Activated naive CD8-positive, alpha-beta T cell treated with anti-CD3 and anti-CD28 coated beads, Interleukin-2, amount 50 U/mL, for 24 hours (primary cell): ENCODE data around the gene PLP2.

ENCODE experiments used
- ATAC-seq: fragments of 150-1000 bp; cut with Tn5 transposase; one replicate; pipeline ENCODE4 v1.10.0; 2021
- DNase-seq: peaks from one replicate; pipeline ENCODE4 v3.0.0; 2021
- H3K27ac Mint-ChIP-seq: one replicate; pipeline ENCODE4 v1.8.0; 2021; ENCODE audit warnings: mild to moderate bottlenecking, mixed read lengths
- H3K27me3 Mint-ChIP-seq: one replicate; pipeline ENCODE4 v1.8.0; 2021; ENCODE audit warnings: mixed read lengths
- H3K36me3 Mint-ChIP-seq: one replicate; pipeline ENCODE4 v1.8.0; 2021; ENCODE audit warnings: low read depth, mixed read lengths
- H3K4me1 Mint-ChIP-seq: one replicate; pipeline ENCODE4 v1.8.0; 2021; ENCODE audit warnings: mixed read lengths
- H3K4me3 Mint-ChIP-seq: one replicate; pipeline ENCODE4 v1.8.0; 2021; ENCODE audit warnings: mild to moderate bottlenecking, moderate library complexity, mixed read lengths
- H3K9me3 Mint-ChIP-seq: one replicate; pipeline ENCODE4 v1.8.0; 2021; ENCODE audit warnings: mixed read lengths

Gene PLP2

GRCh38 chrX:49204017-49204416 lies 32.3 kb downstream of the PLP2 start:
- no peak overlapping the region for H3K27ac Mint-ChIP-seq
- no peaks in the 10 kb centered on the region for H3K36me3 Mint-ChIP-seq
- H3K4me3 Mint-ChIP-seq: no peak overlapping the region
- ATAC-seq (no peak), DNase-seq (no peak)
- H3K27me3 Mint-ChIP-seq: no peaks in the 10 kb centered on the region
- no peaks in the 10 kb centered on the region for H3K9me3 Mint-ChIP-seq
- peaks cover 9% of the 10 kb centered on the region for H3K4me1 Mint-ChIP-seq

GRCh38 chrX:49204709-49205108 lies 33.0 kb downstream of the PLP2 start:
- ATAC-seq (no peak), DNase-seq (no peak)
- Mint-ChIP-seq H3K27me3 (no peaks in the 10 kb centered on the region), H3K36me3 (no peaks in the 10 kb centered on the region), H3K27ac (no peak overlapping the region), H3K4me3 (no peak overlapping the region), H3K9me3 (no peaks in the 10 kb centered on the region), H3K4me1 (peaks cover 6% of the 10 kb centered on the region)

GRCh38 chrX:49205443-49205842 lies 33.7 kb downstream of the PLP2 start:
- ATAC-seq: no peak
- H3K36me3 Mint-ChIP-seq: no peaks in the 10 kb centered on the region
- H3K27ac Mint-ChIP-seq: no peak overlapping the region

GRCh38 chrX:49206543-49206942 lies 34.8 kb downstream of the PLP2 start:
- Mint-ChIP-seq H3K4me3 (no peak overlapping the region), H3K27me3 (no peaks in the 10 kb centered on the region), H3K4me1 (peaks cover 2% of the 10 kb centered on the region), H3K27ac (no peak overlapping the region), H3K36me3 (no peaks in the 10 kb centered on the region), H3K9me3 (no peaks in the 10 kb centered on the region)
- DNase-seq (no peak), ATAC-seq (no peak)

More at GRCh38 chrX:49205443-49205842, 33.7 kb downstream of the PLP2 start:
- Mint-ChIP-seq H3K9me3 (no peaks in the 10 kb centered on the region), H3K4me3 (no peak overlapping the region), H3K27me3 (no peaks in the 10 kb centered on the region), H3K4me1 (peaks cover 6% of the 10 kb centered on the region)
- DNase-seq: no peak

GRCh38 chrX:49208399-49208798 lies 36.7 kb downstream of the PLP2 start:
- Mint-ChIP-seq H3K27ac (no peak overlapping the region), H3K4me1 (peaks cover 2% of the 10 kb centered on the region), H3K9me3 (no peaks in the 10 kb centered on the region), H3K27me3 (no peaks in the 10 kb centered on the region), H3K4me3 (no peak overlapping the region), H3K36me3 (no peaks in the 10 kb centered on the region)
- ATAC-seq (no peak), DNase-seq (no peak)

GRCh38 chrX:49209434-49210251 lies 37.9 kb downstream of the PLP2 start:
- peak; percentile 59 for ATAC-seq
- peak overlapping the region; percentile 17 for H3K4me3 Mint-ChIP-seq

GRCh38 chrX:49210406-49210805 lies 38.7 kb downstream of the PLP2 start:
- H3K9me3 Mint-ChIP-seq: no peaks in the 10 kb centered on the region
- DNase-seq (no peak), ATAC-seq (no peak)
- peaks cover 2% of the 10 kb centered on the region for H3K4me1 Mint-ChIP-seq
- no peaks in the 10 kb centered on the region for H3K27me3 Mint-ChIP-seq
- H3K4me3 Mint-ChIP-seq: no peak overlapping the region
- no peak overlapping the region for H3K27ac Mint-ChIP-seq
- no peaks in the 10 kb centered on the region for H3K36me3 Mint-ChIP-seq

More at GRCh38 chrX:49209434-49210251, 37.9 kb downstream of the PLP2 start:
- H3K9me3 Mint-ChIP-seq: no peaks in the 10 kb centered on the region
- no peaks in the 10 kb centered on the region for H3K36me3 Mint-ChIP-seq
- H3K27ac Mint-ChIP-seq: no peak overlapping the region
- H3K4me1 Mint-ChIP-seq: peaks cover 2% of the 10 kb centered on the region
- DNase-seq: peak; percentile 25
- no peaks in the 10 kb centered on the region for H3K27me3 Mint-ChIP-seq

- DNase-seq (no peak), ATAC-seq (no peak)
- no peak overlapping the region for H3K27ac Mint-ChIP-seq
- no peaks in the 10 kb centered on the region for H3K27me3 Mint-ChIP-seq
- no peaks in the 10 kb centered on the region for H3K9me3 Mint-ChIP-seq
- H3K36me3 Mint-ChIP-seq: no peaks in the 10 kb centered on the region
- H3K4me1 Mint-ChIP-seq: peaks cover 2% of the 10 kb centered on the region
- no peak overlapping the region for H3K4me3 Mint-ChIP-seq
Observed at GRCh38 chrX:49211074-49211473, 39.4 kb downstream of the PLP2 start.

- H3K4me1 Mint-ChIP-seq: peaks cover 2% of the 10 kb centered on the region
- no peak overlapping the region for H3K4me3 Mint-ChIP-seq
- no peaks in the 10 kb centered on the region for H3K9me3 Mint-ChIP-seq
- DNase-seq: no peak
- no peaks in the 10 kb centered on the region for H3K36me3 Mint-ChIP-seq
- H3K27ac Mint-ChIP-seq: no peak overlapping the region
- ATAC-seq: no peak
- H3K27me3 Mint-ChIP-seq: no peaks in the 10 kb centered on the region
Observed at GRCh38 chrX:49212209-49212608, 40.5 kb downstream of the PLP2 start.

GRCh38 chrX:49212861-49213260 lies 41.2 kb downstream of the PLP2 start:
- DNase-seq (no peak), ATAC-seq (no peak)
- no peak overlapping the region for H3K27ac Mint-ChIP-seq
- no peaks in the 10 kb centered on the region for H3K36me3 Mint-ChIP-seq
- H3K9me3 Mint-ChIP-seq: no peaks in the 10 kb centered on the region
- no peak overlapping the region for H3K4me3 Mint-ChIP-seq
- no peaks in the 10 kb centered on the region for H3K27me3 Mint-ChIP-seq
- H3K4me1 Mint-ChIP-seq: peaks cover 2% of the 10 kb centered on the region

- no peak for DNase-seq
Observed at GRCh38 chrX:49214416-49214815, 42.7 kb downstream of the PLP2 start.

GRCh38 chrX:49214996-49215526 lies 43.4 kb downstream of the PLP2 start:
- Mint-ChIP-seq H3K4me3 (no peak overlapping the region), H3K27ac (no peak overlapping the region), H3K36me3 (no peaks in the 10 kb centered on the region), H3K4me1 (no peaks in the 10 kb centered on the region), H3K9me3 (no peaks in the 10 kb centered on the region), H3K27me3 (no peaks in the 10 kb centered on the region)
- ATAC-seq (no peak), DNase-seq (no peak)

More at GRCh38 chrX:49214416-49214815, 42.7 kb downstream of the PLP2 start:
- no peak for ATAC-seq
- Mint-ChIP-seq H3K9me3 (no peaks in the 10 kb centered on the region), H3K27ac (no peak overlapping the region), H3K4me1 (peaks cover 2% of the 10 kb centered on the region), H3K27me3 (no peaks in the 10 kb centered on the region), H3K36me3 (no peaks in the 10 kb centered on the region), H3K4me3 (no peak overlapping the region)

- Mint-ChIP-seq H3K9me3 (no peaks in the 10 kb centered on the region), H3K36me3 (no peaks in the 10 kb centered on the region), H3K27ac (no peak overlapping the region), H3K4me3 (no peak overlapping the region), H3K4me1 (no peaks in the 10 kb centered on the region), H3K27me3 (no peaks in the 10 kb centered on the region)
- DNase-seq (no peak), ATAC-seq (no peak)
Observed at GRCh38 chrX:49220100-49220499, 48.4 kb downstream of the PLP2 start.

GRCh38 chrX:49221868-49222267 lies 50.2 kb downstream of the PLP2 start:
- Mint-ChIP-seq H3K27me3 (no peaks in the 10 kb centered on the region), H3K27ac (no peak overlapping the region), H3K4me3 (no peak overlapping the region), H3K36me3 (no peaks in the 10 kb centered on the region), H3K4me1 (no peaks in the 10 kb centered on the region), H3K9me3 (no peaks in the 10 kb centered on the region)
- DNase-seq (no peak), ATAC-seq (no peak)
